D721Med (cell line): Measurements from ENCODE around the gene OR5D14.

Experiments used
- DNase-seq: peaks from one replicate; pipeline ENCODE4 v3.0.0; 2011; ENCODE audit warnings: low spot score; ENCODE audit not compliant: insufficient read length
- FAIRE-seq: peaks from 2 replicates; lab custom pipeline; 2011; peaks lifted over from hg19 to GRCh38; lab: Jason Lieb, UNC
- CTCF ChIP-seq: IDR thresholded peaks from 2 replicates; pipeline ENCODE4 v1.5.1; 2012; ENCODE audit warnings: mild to moderate bottlenecking, control low read depth; ENCODE audit not compliant: insufficient read depth; ENCODE audit errors: missing control alignments

Gene OR5D14

DNA sequence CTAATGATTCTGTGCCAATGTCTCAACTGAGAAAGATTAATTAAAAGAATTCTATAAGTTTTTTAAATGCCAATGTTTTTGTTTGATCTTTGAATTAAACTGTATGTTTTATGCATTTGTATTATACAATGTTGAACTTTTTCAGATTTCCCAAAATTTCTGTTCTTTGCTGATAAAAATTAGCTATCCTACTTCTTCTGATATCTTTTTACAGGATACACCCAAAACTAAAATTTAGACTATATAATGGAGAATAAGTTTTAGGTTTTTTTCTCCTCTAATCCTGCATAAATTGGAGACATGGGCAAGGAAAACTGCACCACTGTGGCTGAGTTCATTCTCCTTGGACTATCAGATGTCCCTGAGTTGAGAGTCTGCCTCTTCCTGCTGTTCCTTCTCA lies 31.6 kb downstream of the OR5D14 start, which contains the start of gene OR5L2:
Gene OR5L2, plus strand, starts transcription at position 301 of the 400 bp plus-strand sequence. Its CDS starts 0 bp downstream, at position 301.
- FAIRE-seq (no peak), DNase-seq (no peak)
- no peak for TF ChIP-seq CTCF

- FAIRE-seq: no peak
Observed at GRCh38 chr11:55838452-55838851, 43.1 kb downstream of the OR5D14 start, which contains the start of gene OR5D16. OR5D16 (plus strand) TSS chr11:55838752; CDS start chr11:55838752, 0 bp downstream.

More at GRCh38 chr11:55838452-55838851, 43.1 kb downstream of the OR5D14 start, which contains the start of gene OR5D16:
- no peak for TF ChIP-seq CTCF
- no peak for DNase-seq
